Measurements from ENCODE around the gene ENOX2.
A peak's percentile ranks its signal among the peaks of the same experiment; 100 is the strongest.

The ENOX2 gene

GRCh38 chrX:130879869-130880268 is 23.1 kb downstream of the ENOX2 start:
- DNase-seq, result no peak

DNA sequence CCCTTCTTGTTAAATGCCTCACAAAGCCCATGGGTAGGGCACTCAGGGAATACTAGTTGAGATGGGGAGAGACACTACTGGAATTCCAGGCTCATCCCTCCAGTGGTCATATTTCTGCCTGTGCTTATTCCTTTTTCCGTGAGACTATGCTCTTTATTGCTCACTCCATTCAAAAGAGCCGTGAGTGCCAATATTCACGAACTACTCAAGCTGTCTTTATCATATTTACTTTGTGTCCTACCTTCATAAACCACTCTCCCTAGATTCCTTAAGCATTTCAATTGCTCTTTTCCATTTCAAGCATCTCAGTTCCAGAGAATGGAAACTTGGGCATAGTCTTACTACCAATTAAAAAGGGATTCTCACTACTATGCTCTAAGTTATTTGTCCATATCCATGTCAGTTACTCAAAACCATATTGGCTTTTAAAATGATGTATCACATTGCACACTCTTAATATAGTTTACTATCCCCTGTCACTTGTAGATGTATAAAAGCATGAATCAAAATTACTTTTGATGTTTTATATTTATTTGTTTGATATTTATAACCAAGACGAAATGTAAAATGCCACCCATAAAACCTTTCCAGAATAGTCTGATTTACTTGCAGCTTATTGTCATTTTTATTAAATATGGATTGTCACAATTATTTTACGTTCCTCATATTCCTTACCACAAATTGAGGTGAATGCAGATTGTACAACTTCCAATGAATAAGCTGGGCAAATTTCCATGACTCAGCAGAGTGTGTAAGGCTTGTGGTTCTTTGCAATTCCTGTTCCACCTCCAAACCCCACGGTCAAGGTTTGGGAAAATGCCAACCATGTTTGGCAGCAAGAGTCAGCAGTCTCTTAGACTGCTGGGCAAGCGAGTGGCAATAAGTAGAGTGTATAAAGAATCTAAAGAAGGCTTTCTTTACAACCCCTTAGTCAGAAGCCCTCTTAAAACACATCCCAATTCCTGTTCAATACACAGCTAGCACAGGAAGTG is 24.4 kb downstream of the ENOX2 start:
- DNase-seq, result peak; percentile 35 to 43

GRCh38 chrX:130877892-130878341 is 25.1 kb downstream of the ENOX2 start:
- DNase-seq, result no peak

- no peak for DNase-seq
Observed at GRCh38 chrX:130876226-130876625, 26.8 kb downstream of the ENOX2 start.

DNA sequence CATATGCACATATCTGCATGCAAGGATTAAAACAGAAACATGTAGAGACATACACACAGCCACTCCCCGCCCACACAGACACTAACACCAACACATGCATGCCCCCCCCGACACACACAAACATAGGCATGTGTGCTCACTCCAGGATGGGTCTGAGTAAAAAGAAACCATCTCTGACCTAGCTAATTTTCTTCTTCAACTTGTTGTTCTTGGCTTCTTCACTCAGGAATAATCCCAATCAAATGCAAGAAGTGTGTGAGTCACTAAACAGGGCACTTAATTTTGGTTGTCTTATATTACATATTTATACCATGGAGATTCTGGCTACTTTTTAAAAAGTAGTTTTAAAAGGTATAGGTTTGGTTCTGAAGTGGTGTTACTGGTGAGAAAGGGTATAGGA is 28.3 kb downstream of the ENOX2 start:
- no peak for DNase-seq

GRCh38 chrX:130869239-130869638 is 33.8 kb downstream of the ENOX2 start:
- DNase-seq, result no peak

GRCh38 chrX:130861462-130861861 is 41.5 kb downstream of the ENOX2 start:
- no peak for DNase-seq

DNA sequence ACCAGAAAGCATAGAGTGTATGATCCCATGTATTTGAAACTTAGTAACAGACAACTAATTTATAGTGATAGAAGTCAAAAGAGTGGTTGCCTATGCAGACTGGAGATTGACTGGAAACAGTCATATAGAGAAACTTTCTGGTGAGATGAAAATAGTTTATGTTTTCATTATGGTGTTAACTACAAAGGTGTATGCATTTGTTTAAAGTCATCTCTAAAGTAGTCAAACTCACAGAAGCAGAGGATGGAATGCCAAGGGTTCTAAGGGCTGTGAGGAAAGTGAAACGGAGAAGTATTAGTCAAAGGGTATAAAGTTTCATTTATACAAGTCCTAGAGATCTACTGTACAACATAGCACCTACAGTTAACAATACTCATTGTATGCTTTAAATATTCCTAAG is 45.8 kb downstream of the ENOX2 start:
- no peak for DNase-seq

DNA sequence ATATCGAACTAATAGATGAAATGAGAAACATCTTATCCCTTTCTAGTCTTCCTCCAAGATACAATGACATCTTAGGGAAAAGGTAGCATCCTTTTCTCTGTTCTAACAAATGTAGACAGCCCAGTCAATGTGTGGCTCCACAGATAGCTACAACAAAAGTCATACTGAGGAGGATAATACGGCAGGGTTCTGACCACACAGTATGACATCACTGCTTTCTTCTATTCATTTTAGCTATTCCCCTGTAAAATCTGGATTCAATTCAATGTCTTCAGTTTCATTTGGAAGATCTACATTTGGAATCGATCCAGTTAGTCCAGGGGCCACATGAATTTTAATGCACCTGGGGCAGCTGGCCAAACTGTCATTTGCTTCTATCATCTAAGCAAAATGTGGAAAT is 51.4 kb downstream of the ENOX2 start:
- no peak for DNase-seq

DNA sequence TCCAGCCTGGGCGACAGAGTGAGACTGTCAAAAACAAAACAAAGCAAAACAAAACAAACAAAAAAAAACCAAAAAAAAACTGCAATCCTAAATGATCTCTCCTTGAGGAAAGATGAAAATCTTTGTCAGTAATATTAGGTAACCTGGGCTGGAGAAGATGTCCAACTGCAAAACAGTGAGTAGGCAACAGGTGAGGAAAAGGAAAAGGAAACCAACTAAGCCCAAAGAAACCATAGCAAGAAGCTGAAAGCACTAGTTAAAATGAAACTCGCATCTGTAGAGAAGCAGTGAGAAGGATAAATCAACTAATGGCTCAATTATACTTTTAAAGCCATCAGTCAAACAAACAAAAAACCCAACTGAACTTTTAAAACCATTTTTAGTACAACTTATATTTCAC is 54.2 kb downstream of the ENOX2 start:
- no peak for DNase-seq

- DNase-seq, result peak; percentile 34 to 37
Observed at GRCh38 chrX:130846746-130847145, 56.3 kb downstream of the ENOX2 start.

DNA sequence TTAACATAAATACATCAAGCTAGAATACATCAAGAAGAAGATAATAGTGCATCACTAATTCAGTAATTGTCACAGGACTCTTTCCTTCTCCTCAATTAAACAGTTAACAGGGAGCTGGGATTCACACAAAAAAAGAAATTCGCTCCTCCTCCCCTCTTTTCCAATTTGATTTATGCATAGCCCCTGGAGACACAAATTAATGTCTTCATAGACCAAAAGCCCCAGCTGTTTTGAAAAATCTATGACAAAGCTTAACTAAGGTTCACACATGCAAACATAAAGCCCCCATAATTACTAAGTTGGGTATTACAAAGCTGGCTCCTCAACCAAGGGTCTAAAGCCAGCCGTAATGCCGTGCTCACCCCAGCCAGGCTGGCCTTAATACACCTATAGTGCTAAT is 61.2 kb downstream of the ENOX2 start:
- no peak for DNase-seq

DNA sequence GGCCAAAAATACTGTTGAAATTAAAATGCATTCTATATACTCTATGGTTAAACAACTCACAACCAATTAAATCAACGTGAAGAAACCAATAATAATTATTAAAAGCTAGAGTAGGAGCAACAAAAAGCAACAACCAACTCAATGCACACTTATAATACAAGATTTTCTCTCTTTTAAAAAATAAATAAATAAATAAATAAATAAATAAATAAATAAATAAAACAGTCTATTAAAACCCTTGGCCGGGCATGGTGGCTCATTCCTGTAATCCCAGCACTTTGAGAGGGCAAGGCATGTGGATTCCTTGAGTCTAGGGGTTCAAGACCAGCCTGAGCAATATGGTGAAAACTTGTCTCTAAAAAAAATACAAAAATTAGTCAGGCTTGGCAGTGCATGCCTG is 62.7 kb downstream of the ENOX2 start:
- DNase-seq, result no peak

GRCh38 chrX:130836447-130836846 is 66.6 kb downstream of the ENOX2 start:
- DNase-seq, result no peak

- DNase-seq, result no peak
Observed at GRCh38 chrX:130834830-130835229, 68.2 kb downstream of the ENOX2 start.

- no peak for DNase-seq
Observed at GRCh38 chrX:130834149-130834548, 68.9 kb downstream of the ENOX2 start.

- DNase-seq, result no peak
Observed at GRCh38 chrX:130831347-130831722, 71.7 kb downstream of the ENOX2 start.

DNA sequence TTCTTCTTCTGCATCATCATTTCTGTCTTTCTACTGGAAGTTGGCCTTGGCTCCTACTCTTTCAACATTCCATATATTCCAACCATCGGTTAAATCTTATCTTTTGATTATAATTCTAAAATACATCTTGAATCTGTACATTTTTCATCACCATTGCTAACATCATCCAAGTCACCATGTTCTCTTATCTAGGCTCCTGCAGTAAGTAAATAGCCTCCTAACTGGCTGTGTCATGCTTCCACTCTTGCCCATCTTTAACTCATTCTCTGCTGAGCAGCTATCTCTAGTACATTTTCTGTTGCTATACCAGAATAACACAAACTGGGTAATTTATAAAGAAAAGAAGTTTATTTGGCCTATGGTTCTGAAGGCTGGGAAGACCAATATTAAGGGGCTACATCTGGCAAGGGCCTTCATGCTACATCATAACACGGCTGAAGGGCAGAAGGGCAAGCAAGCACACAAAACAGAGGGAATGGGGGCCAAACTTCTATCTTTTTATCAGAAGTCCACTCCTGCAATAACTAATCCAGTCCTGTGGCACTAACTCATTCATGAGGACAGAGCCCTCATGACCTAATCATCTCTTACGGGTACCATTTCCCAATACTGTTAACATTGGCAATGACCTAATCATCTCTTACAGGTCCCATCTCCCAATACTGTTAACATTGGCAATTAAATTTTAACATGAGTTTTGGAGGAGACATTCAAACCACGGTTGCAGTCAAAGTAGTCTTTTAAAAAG is 72.2 kb downstream of the ENOX2 start:
- no peak for DNase-seq

DNA sequence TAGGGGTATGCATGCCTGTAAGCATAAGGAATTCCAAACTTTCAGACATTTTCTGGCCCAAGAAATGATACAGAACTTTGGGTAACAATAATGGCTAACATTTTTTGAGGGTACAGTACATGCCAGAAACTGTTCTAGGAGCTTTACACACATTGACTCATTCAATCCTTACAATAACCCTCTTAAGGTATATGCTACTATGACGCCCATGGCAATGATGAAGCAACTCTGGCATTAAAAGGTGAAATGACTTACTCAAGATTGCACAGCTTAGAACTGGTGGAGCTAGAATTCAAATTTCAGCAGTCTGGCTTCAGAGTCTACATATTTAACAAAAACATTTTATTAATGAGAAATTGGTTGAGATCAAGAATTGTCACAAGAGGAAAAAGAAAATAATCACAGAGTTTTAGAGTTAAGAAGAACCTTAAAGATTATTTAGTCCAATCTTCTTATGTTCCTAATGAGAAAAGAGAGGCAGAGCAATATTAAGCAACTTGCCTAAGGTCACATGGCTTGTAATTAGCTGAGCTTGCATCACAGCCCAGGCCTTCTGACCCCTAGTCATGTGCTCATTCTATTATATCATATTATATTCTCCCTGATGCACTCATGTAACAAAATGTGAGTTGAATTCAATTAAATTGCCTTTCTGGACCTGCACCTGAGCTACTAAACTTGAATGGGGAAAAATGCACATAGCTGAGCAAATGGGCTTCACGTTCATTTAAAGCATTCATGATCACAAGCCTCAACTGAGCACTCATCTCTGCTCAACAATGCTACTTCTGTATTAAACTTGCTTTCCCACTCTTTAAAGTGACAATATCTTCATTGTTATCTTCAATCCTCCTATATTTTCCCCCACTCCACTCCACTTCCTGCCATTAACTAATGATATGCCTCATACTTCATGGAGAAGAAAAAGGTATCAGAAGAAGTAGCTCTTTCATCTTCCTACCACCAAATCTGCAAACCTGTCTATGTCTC is 73.2 kb downstream of the ENOX2 start:
- DNase-seq, result no peak

DNA sequence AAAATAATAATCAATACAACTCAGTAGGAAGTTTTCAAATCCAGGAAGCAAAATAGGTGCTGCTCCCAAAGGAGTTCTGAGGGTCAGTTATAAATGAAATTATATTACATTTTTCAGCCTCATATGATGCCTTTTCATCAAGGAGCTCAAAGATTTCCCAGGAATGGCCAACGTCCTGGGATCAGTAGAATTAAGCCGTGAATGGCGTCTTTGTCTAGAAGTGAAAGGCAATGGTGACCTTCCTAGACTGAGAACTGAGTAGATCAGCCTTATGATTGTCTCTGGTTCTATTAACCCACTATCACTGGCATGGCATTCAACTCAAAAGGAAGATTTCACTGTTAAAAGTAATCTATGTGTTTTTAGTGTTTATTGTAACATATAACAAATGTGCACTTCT is 74.4 kb downstream of the ENOX2 start:
- DNase-seq, result no peak

DNA sequence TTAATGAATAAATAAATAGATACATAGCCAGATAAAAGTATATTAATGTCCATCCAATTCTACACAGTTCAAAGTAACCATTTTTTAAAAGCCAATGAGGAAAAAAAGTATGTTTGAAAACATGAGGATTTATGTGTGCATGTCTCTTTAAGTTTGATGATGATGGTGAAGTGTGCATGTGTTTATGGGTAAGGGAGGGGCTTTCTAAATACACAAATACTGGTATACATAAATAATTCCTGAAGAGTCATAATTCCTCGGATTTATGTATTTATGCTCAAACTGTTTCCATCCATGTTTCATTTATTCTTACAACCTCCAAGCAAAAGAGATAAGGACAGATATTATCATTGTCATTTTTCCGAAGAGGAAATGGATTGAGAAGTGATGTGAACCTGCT is 75.4 kb downstream of the ENOX2 start:
- no peak for DNase-seq

- DNase-seq, result no peak
Observed at GRCh38 chrX:130826249-130826648, 76.8 kb downstream of the ENOX2 start.

DNA sequence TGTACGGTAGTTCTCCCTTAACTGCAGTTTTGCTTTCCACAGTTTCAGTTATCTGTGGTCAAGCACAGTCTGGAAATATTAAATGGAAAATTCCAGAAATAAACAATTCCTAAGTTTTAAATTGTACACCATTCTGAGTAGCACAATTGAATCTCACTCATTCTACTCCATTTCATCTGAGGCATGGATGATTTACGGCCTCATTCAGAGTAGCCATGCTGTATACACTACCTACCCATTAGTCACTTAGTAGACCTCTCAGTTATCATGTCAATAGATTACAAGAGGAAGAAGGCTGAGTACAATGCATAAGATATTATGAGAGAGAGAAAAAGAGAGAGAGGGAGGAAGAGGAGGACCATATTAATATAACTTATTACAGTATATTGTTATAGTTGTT is 77.5 kb downstream of the ENOX2 start:
- DNase-seq, result no peak

All from AML-193 (cell line).